H1 (cell line): ENCODE measurements around the gene HOXA10. TPM values are rescaled to one million over a fixed set of nuclear protein-coding genes. Genes with fewer than 3 reads are reported as not detected.
A peak's percentile ranks its signal among the peaks of the same experiment; 100 is the strongest.

ENCODE experiments used
- CTCF ChIA-PET: fragments of 300-600 bp; sonication (Branson Sonifier 250); formaldehyde crosslinking; loops from one replicate; lab custom pipeline; 2021; ENCODE audit not compliant: partially characterized antibody; lab: Charles Lee
- POLR2A ChIA-PET: fragments of 300-600 bp; sonication (Branson Sonifier 250); formaldehyde crosslinking; loops from one replicate; lab custom pipeline; 2021; ENCODE audit warnings: inconsistent platforms; ENCODE audit not compliant: partially characterized antibody; lab: Charles Lee
- DNase-seq, 2 experiments: peaks; one replicate each; pipeline versions ENCODE4 v3.0.0 to v3.0.0-alpha.2; 2010 to 2022; ENCODE audit warnings: low spot score in 2 of 2, low read depth in 1 of 2, mixed read lengths in 1 of 2
- FAIRE-seq: peaks from 2 replicates; lab custom pipeline; 2011; peaks lifted over from hg19 to GRCh38; lab: Jason Lieb, UNC
- H2AFZ ChIP-seq: 2 replicates; pipeline ENCODE4 v1.8.1; 2012; ENCODE audit warnings: low read length, inconsistent platforms
- H2AK5ac ChIP-seq: 2 replicates; pipeline ENCODE4 v1.6.1; 2013; ENCODE audit warnings: low read depth, low read length
- H2BK120ac ChIP-seq: replicated peaks from 2 replicates; pipeline ENCODE3; 2013; ENCODE audit warnings: low read depth, low read length, inconsistent platforms
- H2BK12ac ChIP-seq: 2 replicates; pipeline ENCODE4 v1.6.1; 2013; ENCODE audit warnings: low read depth, low read length
- H2BK15ac ChIP-seq: 2 replicates; pipeline ENCODE4 v1.6.1; 2013; ENCODE audit warnings: low read length
- H2BK20ac ChIP-seq: 2 replicates; pipeline ENCODE4 v1.6.1; 2013; ENCODE audit warnings: low read length
- H2BK5ac ChIP-seq: 2 replicates; pipeline ENCODE4 v1.6.1; 2013; ENCODE audit warnings: low read depth, low read length
- H3K14ac ChIP-seq: 2 replicates; pipeline ENCODE4 v1.6.1; 2013; ENCODE audit warnings: inconsistent platforms; ENCODE audit not compliant: insufficient read length
- H3K18ac ChIP-seq: 2 replicates; pipeline ENCODE4 v1.6.1; 2013; ENCODE audit warnings: low read length; ENCODE audit errors: extremely low read depth
- H3K23ac ChIP-seq: 2 replicates; pipeline ENCODE4 v1.6.1; 2013; ENCODE audit warnings: inconsistent platforms; ENCODE audit not compliant: insufficient read length
- H3K23me2 ChIP-seq: 2 replicates; pipeline ENCODE4 v1.6.1; 2013; ENCODE audit warnings: low read depth, low read length
- H3K27ac ChIP-seq: 2 replicates; pipeline ENCODE4 v1.6.1; 2011; ENCODE audit warnings: low read depth, low read length, inconsistent platforms
- H3K27me3 ChIP-seq, 4 experiments: replicated peaks in 1 of 4; 1 replicate in 1 of 4; 2 replicates in 3 of 4; pipeline versions ENCODE4 v1.6.1 to v1.8.1; 2011 to 2013; ENCODE audit warnings: low read length in 3 of 4, mild to moderate bottlenecking in 3 of 4, inconsistent platforms in 2 of 4, mixed read lengths in 2 of 4, moderate library complexity in 1 of 4; ENCODE audit not compliant: control insufficient read depth in 3 of 4, insufficient read depth in 3 of 4; ENCODE audit errors: extremely low read depth in 1 of 4
- H3K36me3 ChIP-seq, 4 experiments: 2 replicates each; pipeline versions ENCODE4 v1.6.1 to v1.8.1; 2011 to 2013; ENCODE audit warnings: mild to moderate bottlenecking in 4 of 4, low read length in 3 of 4, moderate library complexity in 2 of 4, control low read depth in 1 of 4, inconsistent platforms in 1 of 4; ENCODE audit not compliant: insufficient read depth in 4 of 4, control insufficient read depth in 2 of 4
- H3K4ac ChIP-seq: replicated peaks from 2 replicates; pipeline ENCODE3; 2013; ENCODE audit warnings: low read length, low read depth, mixed read lengths, inconsistent platforms; ENCODE audit not compliant: insufficient read length
- H3K4me1 ChIP-seq, 4 experiments: replicated peaks in 1 of 4; 1 replicate in 1 of 4; 2 replicates in 3 of 4; pipeline versions ENCODE4 v1.6.1 to v1.8.1; 2011 to 2013; ENCODE audit warnings: low read length in 3 of 4, inconsistent platforms in 2 of 4, mixed read lengths in 1 of 4; ENCODE audit not compliant: insufficient read depth in 4 of 4, control insufficient read depth in 3 of 4
- H3K4me2 ChIP-seq, 2 experiments: 2 replicates each; pipeline versions ENCODE4 v1.6.1 to v1.8.1; 2011 to 2013; ENCODE audit warnings: low read depth in 2 of 2, low read length in 2 of 2, control low read depth in 1 of 2, inconsistent platforms in 1 of 2, mild to moderate bottlenecking in 1 of 2; ENCODE audit not compliant: insufficient read depth in 1 of 2
- H3K4me3 ChIP-seq, 4 experiments: fragments of 200-600, 300-600 bp in 1 of 4; sonication (generic), shearing (Covaris generic), sonication (Bioruptor Twin) in 1 of 4; 2 replicates each; pipeline versions ENCODE4 v1.5.1 to v1.8.1; 2011 to 2016; ENCODE audit warnings: low read length in 4 of 4, low read depth in 3 of 4, control low read depth in 2 of 4, inconsistent platforms in 2 of 4, mild to moderate bottlenecking in 2 of 4, mixed read lengths in 1 of 4, moderate library complexity in 1 of 4; ENCODE audit not compliant: insufficient read depth in 2 of 4; ENCODE audit errors: extremely low read depth in 1 of 4
- H3K56ac ChIP-seq: replicated peaks from 2 replicates; pipeline ENCODE3; 2013; ENCODE audit warnings: low read depth, mild to moderate bottlenecking, mixed read lengths, low read length, inconsistent platforms; ENCODE audit not compliant: insufficient read length
- H3K79me1 ChIP-seq: 2 replicates; pipeline ENCODE4 v1.6.1; 2013; ENCODE audit warnings: low read depth, low read length, control low read depth
- H3K79me2 ChIP-seq, 2 experiments: 2 replicates each; pipeline versions ENCODE4 v1.6.1 to v1.8.1; 2012 to 2013; ENCODE audit warnings: low read length in 2 of 2, mild to moderate bottlenecking in 2 of 2, inconsistent platforms in 1 of 2; ENCODE audit not compliant: insufficient read depth in 2 of 2, control insufficient read depth in 1 of 2
- H3K9ac ChIP-seq, 4 experiments: replicated peaks in 1 of 4; 1 replicate in 1 of 4; 2 replicates in 3 of 4; pipeline versions ENCODE4 v1.6.1 to v1.8.1; 2011 to 2013; ENCODE audit warnings: low read depth in 3 of 4, low read length in 3 of 4, control low read depth in 2 of 4, mild to moderate bottlenecking in 2 of 4, moderate library complexity in 2 of 4, inconsistent platforms in 1 of 4; ENCODE audit errors: extremely low read depth in 1 of 4
- H3K9me3 ChIP-seq, 2 experiments: 2 replicates each; pipeline versions ENCODE4 v1.6.1 to v1.8.1; 2012 to 2013; ENCODE audit warnings: mild to moderate bottlenecking in 2 of 2, moderate library complexity in 2 of 2, control low read depth in 1 of 2, inconsistent platforms in 1 of 2, low read depth in 1 of 2, low read length in 1 of 2, mixed read lengths in 1 of 2; ENCODE audit not compliant: insufficient read depth in 2 of 2
- H4K20me1 ChIP-seq, 2 experiments: replicated peaks in 1 of 2; 2 replicates each; pipeline versions ENCODE3 to v1.8.1; 2011 to 2013; ENCODE audit warnings: inconsistent platforms in 2 of 2, low read length in 2 of 2, mild to moderate bottlenecking in 1 of 2; ENCODE audit not compliant: insufficient read depth in 2 of 2, control insufficient read depth in 1 of 2
- H4K5ac ChIP-seq: 2 replicates; pipeline ENCODE4 v1.6.1; 2013; ENCODE audit warnings: low read length, low read depth, mixed read lengths, inconsistent platforms; ENCODE audit not compliant: insufficient read length
- H4K8ac ChIP-seq: 2 replicates; pipeline ENCODE4 v1.8.0; 2013; ENCODE audit warnings: mild to moderate bottlenecking, moderate library complexity, low read length, inconsistent platforms; ENCODE audit not compliant: insufficient read depth; ENCODE audit errors: extremely low read depth
- H4K91ac ChIP-seq: replicated peaks from 2 replicates; pipeline ENCODE3; 2013; ENCODE audit warnings: low read length, mixed read lengths, inconsistent platforms; ENCODE audit not compliant: insufficient read length
- EP300 ChIP-seq, 2 experiments: IDR thresholded peaks; 1 replicate in 1 of 2; 2 replicates in 1 of 2; pipeline ENCODE4 v1.6.1; 2011 to 2012; ENCODE audit warnings: low read depth in 2 of 2, low read length in 2 of 2, mild to moderate bottlenecking in 2 of 2, borderline replicate concordance in 1 of 2, inconsistent platforms in 1 of 2, moderate library complexity in 1 of 2
- RBBP5 ChIP-seq: IDR thresholded peaks from 2 replicates; pipeline ENCODE4 v1.7.1; 2012; ENCODE audit warnings: low read depth, mild to moderate bottlenecking, inconsistent platforms, low read length, moderate library complexity, borderline replicate concordance
- RNF2 ChIP-seq: fragments of 200-900, 300-1000 bp; sonication (generic); IDR thresholded peaks from 2 replicates; pipeline ENCODE4 v1.7.1; 2016; ENCODE audit warnings: borderline replicate concordance, low read depth, mild to moderate bottlenecking, antibody characterized with exemption, low read length; ENCODE audit not compliant: poor library complexity, severe bottlenecking; ENCODE audit errors: missing control alignments
- SUZ12 ChIP-seq: fragments of 200-600 bp; sonication (generic); IDR thresholded peaks from 2 replicates; pipeline ENCODE4 v1.6.1; 2012; ENCODE audit warnings: mild to moderate bottlenecking, inconsistent platforms, low read length, moderate library complexity, mixed read lengths
- WGBS, 2 experiments: shearing (Covaris generic) in 1 of 2; methylation state at CpG; one replicate each; pipeline versions ENCODE4 v1.1.6 to v1.1.7; 2013 to 2015; ENCODE audit warnings: low lambda C conversion rate in 2 of 2, mixed read lengths in 2 of 2, inconsistent platforms in 1 of 2, low coverage in 1 of 2, missing lambda C conversion rate in 1 of 2; ENCODE audit not compliant: insufficient replicate concordance in 2 of 2, insufficient coverage in 1 of 2, insufficient read length in 1 of 2; ENCODE audit errors: extremely low coverage in 1 of 2, missing lambda C conversion rate in 1 of 2; 5-methylcytosine and 5-hydroxymethylcytosine counted together
- polyA plus RNA-seq, 7 experiments: library from polyadenylated mRNA; depleted of rRNA in 3 of 7; stranded (reverse) in 5 of 7; unstranded in 2 of 7; fragments of >200 nt in 5 of 7; fragments of 200-250 nt in 2 of 7; gene quantifications; 1 replicate in 5 of 7; 2 replicates in 1 of 7; 4 replicates in 1 of 7; pipeline versions ENCODE4 v1.2.1 to v1.2.3, GENCODE V29; 2011 to 2013; ENCODE audit warnings: missing spikeins in 2 of 7, mixed read lengths in 2 of 7
- total RNA-seq: library from RNA; stranded (reverse); fragmentation: NEBNext Ultra II Directional; extraction: Animal tissue kit (Norgen Biotek cat#: 25700); gene quantifications from 2 replicates; pipeline ENCODE4 v1.2.1, GENCODE V29; 2021

The HOXA10 gene
- total and polyA plus RNA-seq, 2 of the 8 experiments (the other 6 are each of a cell fraction or from before 2014, with no cell fraction given): not detected

DNA sequence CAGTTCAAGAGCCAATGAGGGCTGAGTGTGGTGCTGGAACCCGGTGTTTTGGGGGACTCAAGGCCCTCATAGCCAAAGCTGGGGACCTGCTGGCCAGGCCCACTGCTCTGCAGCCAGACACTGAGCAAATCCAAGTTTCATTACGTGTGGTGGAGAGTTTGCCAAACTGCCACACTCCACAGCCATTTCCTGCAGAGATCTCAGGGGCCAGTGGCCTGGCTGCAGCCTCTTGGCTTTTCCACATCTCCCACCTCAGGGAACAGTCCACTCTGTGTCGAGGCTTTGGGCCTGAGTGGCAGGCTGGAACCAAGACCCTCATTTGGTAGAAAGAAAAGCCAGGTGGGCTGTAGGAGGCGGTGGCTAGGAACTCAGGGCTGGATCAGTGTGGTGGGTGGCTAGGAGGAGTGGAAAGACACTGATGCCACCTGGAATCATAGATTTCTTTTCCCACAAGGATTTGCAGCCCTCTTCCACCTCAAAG, 7.7 kb upstream of the HOXA10 start:
- Histone ChIP-seq H3K79me1 (no peaks in the 10 kb centered on the region), H2BK15ac (no peak overlapping the region)
- TF ChIP-seq SUZ12 (peak; percentile 20; the same call in 1 of the 2 replicates), RBBP5 (no peak), RNF2 (peak; percentile 37), EP300 (IDR thresholded peaks at IDR 0.05; ENCODE audit: borderline replicate concordance in 1 of 2, low read depth in 2 of 2, low read length in 2 of 2) (no peak)

More for the DNA sequence above, 7.7 kb upstream of the HOXA10 start:
- Histone ChIP-seq H3K27me3 (peaks cover 98 to 100% (median 99%) of the 10 kb centered on the region in 4 experiments), H2AK5ac (no peak overlapping the region), H3K4me3 (no peak overlapping the region), H4K20me1 (peaks cover 35 to 46% of the 10 kb centered on the region in 2 experiments), H3K4ac (no peak overlapping the region), H3K23ac (no peak overlapping the region), H4K91ac (no peak overlapping the region), H3K27ac (no peak overlapping the region), H2AFZ (no peak overlapping the region), H3K9me3 (no peaks in the 10 kb centered on the region), H2BK5ac (no peak overlapping the region), H2BK12ac (no peak overlapping the region), H3K14ac (no peak overlapping the region), H4K8ac (no peak overlapping the region), H3K79me2 (no peaks in the 10 kb centered on the region), H2BK120ac (no peak overlapping the region), H3K18ac (no peak overlapping the region), H3K4me2 (no peak overlapping the region), H3K23me2 (no peaks in the 10 kb centered on the region), H3K36me3 (peaks cover 0 to 5% (median 0%) of the 10 kb centered on the region in 4 experiments; a peak in 1 of 8 replicates), H2BK20ac (no peak overlapping the region), H3K56ac (no peak overlapping the region), H4K5ac (no peak overlapping the region), H3K9ac (no peak overlapping the region), H3K4me1 (peaks cover 0 to 12% (median 6%) of the 10 kb centered on the region in 4 experiments; a peak in 6 of 7 replicates)
- FAIRE-seq: no peak
- POLR2A ChIA-PET: interaction anchor here (0.7 kb wide), 1 partner anchor 1251 kb away, joined by 3 read pairs; no protein-coding TSS in a partner anchor
- WGBS, 2 experiments: 39% methylated on average over 4 of the region's 4 CpGs; no CpG with 5 or more reads in 1 of the 2 experiments
- peak in 1 of 2 experiments; percentile 38 for DNase-seq
- CTCF ChIA-PET: interaction anchor here (0.7 to 2.6 kb wide), 9 partner anchors 9 to 922 kb away, joined by 3 to 10 read pairs (median 3); partner anchors contain the start of genes HOXA5 and HOXA7
